ENCODE results near the gene AKAP12.

Gene AKAP12

DNA sequence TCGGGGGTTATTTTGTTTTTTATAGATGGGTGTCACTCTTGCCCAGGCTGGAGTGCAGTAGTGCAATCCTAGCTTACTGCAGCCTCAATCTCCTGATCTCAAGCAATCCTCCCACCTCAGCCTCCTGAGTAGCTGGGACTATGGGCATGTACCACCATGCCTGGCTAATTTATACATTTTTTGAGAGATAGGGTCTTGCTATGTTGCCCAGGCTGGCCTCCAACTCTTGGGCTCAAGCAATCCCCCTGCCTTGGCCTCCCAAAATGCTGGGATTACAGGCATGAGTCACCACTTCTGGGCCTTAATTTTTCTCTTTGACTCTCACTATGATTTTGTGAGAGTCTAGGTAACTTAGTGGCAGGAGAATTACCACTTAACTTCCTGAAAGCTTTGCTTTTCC lies 23.3 kb downstream of the AKAP12 start:
- no peaks in the 10 kb centered on the region for H3K27me3 ChIP-seq (ENCODE audit: insufficient read depth, low read length, poor library complexity, severe bottlenecking)
- no peaks in the 10 kb centered on the region for H3K9me2 ChIP-seq (replicated peaks; ENCODE audit: low read depth, low read length)
- H3K4me3 ChIP-seq (ENCODE audit: low read length, poor library complexity, severe bottlenecking): no peak overlapping the region
- H3K4me1 ChIP-seq (ENCODE audit: insufficient read depth, low read length, poor library complexity, severe bottlenecking): no peaks in the 10 kb centered on the region
- no peak overlapping the region for H3K9ac ChIP-seq (ENCODE audit: low read depth, low read length, poor library complexity, severe bottlenecking)
- no peaks in the 10 kb centered on the region for H3K79me2 ChIP-seq (ENCODE audit: insufficient read depth, low read length)
- TF ChIP-seq EZH2phosphoT487 (IDR thresholded peaks at IDR 0.05; ENCODE audit: borderline replicate concordance) (no peak), CTCF (conservative IDR thresholded peaks at IDR 0.05; ENCODE audit: low read length) (no peak)
- H4K20me1 ChIP-seq (ENCODE audit: insufficient read depth, low read length, poor library complexity, severe bottlenecking): no peaks in the 10 kb centered on the region
- H3K4me2 ChIP-seq (ENCODE audit: low read depth, low read length, poor library complexity, severe bottlenecking): no peak overlapping the region
- H3F3A ChIP-seq (ENCODE audit: low read depth): no peaks in the 10 kb centered on the region
- H3K9me3 ChIP-seq (ENCODE audit: insufficient read depth, low read depth, low read length): no peaks in the 10 kb centered on the region
- no peak overlapping the region for H2AFZ ChIP-seq (ENCODE audit: low read length)
- no peaks in the 10 kb centered on the region for H3K36me3 ChIP-seq (ENCODE audit: insufficient read depth, low read length)

GRCh38 chr6:151263967-151264366 lies 24.2 kb downstream of the AKAP12 start:
- Histone ChIP-seq H3K4me1 (ENCODE audit: insufficient read depth, low read length, poor library complexity, severe bottlenecking) (no peaks in the 10 kb centered on the region), H3K79me2 (ENCODE audit: insufficient read depth, low read length) (no peaks in the 10 kb centered on the region), H3F3A (ENCODE audit: low read depth) (no peaks in the 10 kb centered on the region), H2AFZ (ENCODE audit: low read length) (no peak overlapping the region), H3K4me3 (ENCODE audit: low read length, poor library complexity, severe bottlenecking) (no peak overlapping the region), H3K9ac (ENCODE audit: low read depth, low read length, poor library complexity, severe bottlenecking) (no peak overlapping the region), H3K4me2 (ENCODE audit: low read depth, low read length, poor library complexity, severe bottlenecking) (no peak overlapping the region), H3K27me3 (ENCODE audit: insufficient read depth, low read length, poor library complexity, severe bottlenecking) (no peaks in the 10 kb centered on the region), H3K9me2 (replicated peaks; ENCODE audit: low read depth, low read length) (no peaks in the 10 kb centered on the region), H3K36me3 (ENCODE audit: insufficient read depth, low read length) (no peaks in the 10 kb centered on the region), H4K20me1 (ENCODE audit: insufficient read depth, low read length, poor library complexity, severe bottlenecking) (no peaks in the 10 kb centered on the region), H3K9me3 (ENCODE audit: insufficient read depth, low read depth, low read length) (no peaks in the 10 kb centered on the region)
- TF ChIP-seq CTCF (conservative IDR thresholded peaks at IDR 0.05; ENCODE audit: low read length) (no peak), EZH2phosphoT487 (IDR thresholded peaks at IDR 0.05; ENCODE audit: borderline replicate concordance) (no peak)

DNA sequence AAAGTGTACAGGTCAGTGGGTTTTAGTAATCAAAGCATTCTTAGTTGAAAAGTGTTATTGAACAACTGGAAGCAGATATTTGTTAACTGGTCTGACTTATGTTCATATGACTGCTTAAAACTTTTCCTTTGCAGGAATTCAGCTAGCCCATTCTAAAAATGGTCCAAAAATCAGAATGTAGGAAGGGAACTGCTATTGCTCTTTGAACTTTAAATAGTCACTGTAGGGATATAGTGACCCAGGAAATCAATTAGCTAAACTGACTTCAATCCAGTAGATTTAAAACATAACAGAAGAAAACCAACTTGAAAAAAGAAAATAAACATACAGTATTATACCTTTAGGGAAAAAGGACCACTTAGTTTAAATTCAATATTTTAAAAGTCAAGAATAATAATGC lies 25.5 kb downstream of the AKAP12 start:
- H3F3A ChIP-seq (ENCODE audit: low read depth): no peaks in the 10 kb centered on the region
- H3K27me3 ChIP-seq (ENCODE audit: insufficient read depth, low read length, poor library complexity, severe bottlenecking): no peaks in the 10 kb centered on the region
- H2AFZ ChIP-seq (ENCODE audit: low read length): no peak overlapping the region
- H3K4me1 ChIP-seq (ENCODE audit: insufficient read depth, low read length, poor library complexity, severe bottlenecking): no peaks in the 10 kb centered on the region
- no peaks in the 10 kb centered on the region for H4K20me1 ChIP-seq (ENCODE audit: insufficient read depth, low read length, poor library complexity, severe bottlenecking)
- H3K4me2 ChIP-seq (ENCODE audit: low read depth, low read length, poor library complexity, severe bottlenecking): no peak overlapping the region
- H3K9ac ChIP-seq (ENCODE audit: low read depth, low read length, poor library complexity, severe bottlenecking): no peak overlapping the region
- no peaks in the 10 kb centered on the region for H3K9me3 ChIP-seq (ENCODE audit: insufficient read depth, low read depth, low read length)
- TF ChIP-seq EZH2phosphoT487 (IDR thresholded peaks at IDR 0.05; ENCODE audit: borderline replicate concordance): no peak
- TF ChIP-seq CTCF (conservative IDR thresholded peaks at IDR 0.05; ENCODE audit: low read length): no peak
- H3K9me2 ChIP-seq (replicated peaks; ENCODE audit: low read depth, low read length): no peaks in the 10 kb centered on the region
- no peaks in the 10 kb centered on the region for H3K79me2 ChIP-seq (ENCODE audit: insufficient read depth, low read length)
- H3K4me3 ChIP-seq (ENCODE audit: low read length, poor library complexity, severe bottlenecking): no peak overlapping the region
- no peaks in the 10 kb centered on the region for H3K36me3 ChIP-seq (ENCODE audit: insufficient read depth, low read length)

Measured in Loucy (cell line).